B cell (primary cell): ENCODE measurements around the gene ADARB2. TPM values are rescaled to one million over a fixed set of nuclear protein-coding genes. Genes with fewer than 3 reads are reported as not detected.

Experiments
- ATAC-seq: fragments of 200-7000 bp; cut with Tn5 transposase; one replicate; pipeline ENCODE4 v1.10.0; 2021; ENCODE audit warnings: low read depth, mild to moderate bottlenecking, moderate number of reproducible peaks, moderate library complexity
- CTCF ChIA-PET: fragments of 350-600 bp; sonication (Branson Sonifier 250); formaldehyde crosslinking; loops from one replicate; lab custom pipeline; 2021; ENCODE audit warnings: antibody characterized with exemption, inconsistent platforms; lab: Charles Lee
- POLR2A ChIA-PET: fragments of 350-600 bp; sonication (Branson Sonifier 250); formaldehyde crosslinking; loops from one replicate; lab custom pipeline; 2021; ENCODE audit warnings: antibody characterized with exemption; lab: Charles Lee
- DNase-seq: peaks from one replicate; pipeline ENCODE4 v3.0.0; 2013
- H2AFZ ChIP-seq: 2 replicates; pipeline ENCODE4 v1.6.1; 2012; ENCODE audit warnings: mild to moderate bottlenecking, low read depth, low read length; ENCODE audit not compliant: insufficient read depth, poor library complexity, severe bottlenecking
- H3K27ac ChIP-seq, 2 donors: 1 replicate in 1 of 2; 2 replicates in 1 of 2; pipeline ENCODE4 v1.5.1; 2012 to 2013; ENCODE audit warnings: low read length in 2 of 2, mild to moderate bottlenecking in 2 of 2, moderate library complexity in 1 of 2
- H3K27me3 ChIP-seq, 4 experiments: fragments of 200-600 bp in 1 of 4; sonication (generic) in 1 of 4; replicated peaks in 1 of 4; 1 replicate in 2 of 4; 2 replicates in 2 of 4; pipeline versions ENCODE4 v1.6.1 to v1.7.0; 2013 to 2016; ENCODE audit warnings: low read length in 3 of 4, mild to moderate bottlenecking in 2 of 4, mixed read lengths in 1 of 4, moderate library complexity in 1 of 4; ENCODE audit not compliant: insufficient read depth in 4 of 4, control insufficient read depth in 3 of 4; ENCODE audit errors: control extremely low read depth in 1 of 4
- H3K36me3 ChIP-seq, 2 experiments: replicated peaks in 1 of 2; 1 replicate in 1 of 2; 2 replicates in 1 of 2; pipeline versions ENCODE4 v1.6.1 to v1.7.1; 2013; ENCODE audit warnings: low read length in 1 of 2; ENCODE audit not compliant: insufficient read depth in 2 of 2, control insufficient read depth in 1 of 2; ENCODE audit errors: control extremely low read depth in 1 of 2, extremely low read depth in 1 of 2
- H3K4me1 ChIP-seq, 2 donors: fragments of 200-600 bp in 1 of 2; sonication (generic) in 1 of 2; 1 replicate in 1 of 2; 2 replicates in 1 of 2; pipeline versions ENCODE4 v1.5.1 to v1.6.1; 2013 to 2017; ENCODE audit warnings: low read length in 2 of 2; ENCODE audit not compliant: control insufficient read depth in 2 of 2, insufficient read depth in 2 of 2
- H3K4me2 ChIP-seq: replicated peaks from 2 replicates; pipeline ENCODE3; 2012; ENCODE audit warnings: mild to moderate bottlenecking, low read depth, low read length; ENCODE audit not compliant: poor library complexity, severe bottlenecking
- H3K4me3 ChIP-seq, 5 experiments: fragments of 200-600 bp in 1 of 5; sonication (generic) in 1 of 5; 1 replicate in 3 of 5; 2 replicates in 2 of 5; pipeline versions ENCODE4 v1.5.1 to v1.7.0; 2011 to 2016; ENCODE audit warnings: low read length in 4 of 5, mild to moderate bottlenecking in 4 of 5, low read depth in 2 of 5, control low read depth in 1 of 5, moderate library complexity in 1 of 5; ENCODE audit not compliant: insufficient read depth in 1 of 5; ENCODE audit errors: control extremely low read depth in 1 of 5, extremely low read depth in 1 of 5
- H3K79me2 ChIP-seq: fragments of 200-600 bp; sonication (generic); one replicate; pipeline ENCODE4 v1.6.0; 2016; ENCODE audit warnings: low read length; ENCODE audit not compliant: control insufficient read depth, insufficient read depth
- H3K9ac ChIP-seq: fragments of 200-600 bp; sonication (generic); 2 replicates; pipeline ENCODE4 v1.6.1; 2017; ENCODE audit warnings: mild to moderate bottlenecking, low read length, moderate library complexity
- H3K9me3 ChIP-seq, 3 donors: one replicate each; pipeline versions ENCODE4 v1.6.1 to v1.7.1; 2013; ENCODE audit warnings: low read length in 2 of 3; ENCODE audit not compliant: control insufficient read depth in 2 of 3, insufficient read depth in 1 of 3; ENCODE audit errors: control extremely low read depth in 1 of 3
- H4K20me1 ChIP-seq: 2 replicates; pipeline ENCODE4 v1.6.0; 2012; ENCODE audit warnings: mild to moderate bottlenecking, low read length; ENCODE audit not compliant: insufficient read depth, control insufficient read depth, poor library complexity, severe bottlenecking
- H3K27ac Mint-ChIP-seq: one replicate; pipeline ENCODE4 v1.8.0; 2021; ENCODE audit warnings: mixed read lengths
- H3K27me3 Mint-ChIP-seq: one replicate; pipeline ENCODE4 v1.8.0; 2021; ENCODE audit warnings: mixed read lengths
- H3K4me1 Mint-ChIP-seq: one replicate; pipeline ENCODE4 v1.8.0; 2021; ENCODE audit warnings: mixed read lengths
- H3K4me3 Mint-ChIP-seq: one replicate; pipeline ENCODE4 v1.8.0; 2021; ENCODE audit warnings: mixed read lengths
- H3K9me3 Mint-ChIP-seq: one replicate; pipeline ENCODE4 v1.8.0; 2022; ENCODE audit warnings: mixed read lengths; ENCODE audit not compliant: insufficient read depth
- EZH2 ChIP-seq: IDR thresholded peaks from 2 replicates; pipeline ENCODE4 v1.6.1; 2012; ENCODE audit warnings: borderline replicate concordance, low read depth, mild to moderate bottlenecking, moderate library complexity, low read length; ENCODE audit not compliant: insufficient read depth, poor library complexity, severe bottlenecking
- WGBS: methylation state at CpG from one replicate; pipeline ENCODE4 v1.1.5; 2013; ENCODE audit warnings: missing lambda C conversion rate; ENCODE audit not compliant: insufficient coverage; 5-methylcytosine and 5-hydroxymethylcytosine counted together
- intact Hi-C: fragments of 100-400 bp; cut with micrococcal nuclease; formaldehyde crosslinking; loops from one replicate; pipeline ENCODE4 v1.10.0; 2022
- polyA plus RNA-seq: library from polyadenylated mRNA; depleted of rRNA; stranded (reverse); fragments of >200 nt; gene quantifications from 2 replicates; pipeline ENCODE4 v1.2.3, GENCODE V29; 2012
- total RNA-seq, 2 donors: library from RNA; stranded (reverse); fragments of 120-200 nt in 1 of 2; gene quantifications; 1 replicate in 1 of 2; 2 replicates in 1 of 2; pipeline versions ENCODE4 v1.2.3 to v1.2.4, GENCODE V29; 2013 to 2022
- TF ChIP-seq, protein P1 (sequence below): fragments of 200-600 bp; IDR thresholded peaks from one replicate; pipeline ENCODE4 v1.8.0; 2022; ENCODE audit warnings: antibody characterized with exemption, mild to moderate bottlenecking

Gene ADARB2
- total and polyA plus RNA-seq, 2 donors (not counting 1 experiment from before 2014, with no cell fraction given) = 0.13 to 0.96 TPM

DNA sequence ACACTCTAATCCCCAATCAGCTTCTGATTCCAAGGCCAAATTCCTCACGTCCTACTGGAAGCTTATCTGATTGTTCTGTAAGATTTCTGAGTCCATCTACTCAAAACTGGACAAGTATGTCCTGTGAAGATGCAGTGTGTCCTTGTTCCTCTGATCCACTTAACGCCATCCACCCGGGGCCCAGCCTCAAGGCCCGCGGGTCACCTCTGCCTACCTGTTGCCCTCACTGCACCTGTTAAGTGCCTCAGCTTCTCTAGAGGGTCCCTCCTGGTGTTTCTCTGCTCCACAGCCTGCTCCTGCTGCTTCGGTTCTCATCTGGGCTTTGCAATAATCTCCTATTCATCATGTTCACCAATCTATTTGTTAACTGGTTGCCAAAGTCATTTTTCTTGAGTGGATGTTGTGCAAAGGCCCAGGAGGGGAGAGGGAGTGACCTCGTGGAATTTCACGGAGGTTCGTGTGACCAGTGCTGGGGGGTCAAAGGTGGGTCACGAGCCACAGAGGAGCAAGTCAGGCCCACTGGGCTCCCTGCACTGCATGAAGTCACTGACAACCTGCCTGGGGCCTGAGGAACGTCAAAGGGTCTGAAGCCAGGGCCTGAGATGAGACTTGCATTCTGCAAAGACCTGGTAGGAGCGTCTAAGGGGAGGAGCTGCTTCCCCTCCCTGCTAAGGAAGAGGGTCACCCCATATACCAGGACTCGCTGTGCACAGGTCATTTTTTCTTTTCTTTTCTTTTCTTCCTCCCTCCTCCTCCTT is 343.0 kb downstream of the ADARB2 start:
- WGBS = 90% methylated on average over 11 of the region's 13 CpGs
- intact Hi-C loops = no loop called here
- no peaks in the 10 kb centered on the region for H3K36me3 ChIP-seq
- H3K79me2 ChIP-seq = no peaks in the 10 kb centered on the region
- DNase-seq = no peak
- H4K20me1 ChIP-seq = no peaks in the 10 kb centered on the region
- Mint-ChIP-seq H3K9me3 (no peaks in the 10 kb centered on the region), H3K4me1 (no peaks in the 10 kb centered on the region), H3K27me3 (peaks cover 7% of the 10 kb centered on the region), H3K27ac (no peak overlapping the region), H3K4me3 (no peak overlapping the region)
- ATAC-seq = no peak
- TF ChIP-seq, protein P1, sequence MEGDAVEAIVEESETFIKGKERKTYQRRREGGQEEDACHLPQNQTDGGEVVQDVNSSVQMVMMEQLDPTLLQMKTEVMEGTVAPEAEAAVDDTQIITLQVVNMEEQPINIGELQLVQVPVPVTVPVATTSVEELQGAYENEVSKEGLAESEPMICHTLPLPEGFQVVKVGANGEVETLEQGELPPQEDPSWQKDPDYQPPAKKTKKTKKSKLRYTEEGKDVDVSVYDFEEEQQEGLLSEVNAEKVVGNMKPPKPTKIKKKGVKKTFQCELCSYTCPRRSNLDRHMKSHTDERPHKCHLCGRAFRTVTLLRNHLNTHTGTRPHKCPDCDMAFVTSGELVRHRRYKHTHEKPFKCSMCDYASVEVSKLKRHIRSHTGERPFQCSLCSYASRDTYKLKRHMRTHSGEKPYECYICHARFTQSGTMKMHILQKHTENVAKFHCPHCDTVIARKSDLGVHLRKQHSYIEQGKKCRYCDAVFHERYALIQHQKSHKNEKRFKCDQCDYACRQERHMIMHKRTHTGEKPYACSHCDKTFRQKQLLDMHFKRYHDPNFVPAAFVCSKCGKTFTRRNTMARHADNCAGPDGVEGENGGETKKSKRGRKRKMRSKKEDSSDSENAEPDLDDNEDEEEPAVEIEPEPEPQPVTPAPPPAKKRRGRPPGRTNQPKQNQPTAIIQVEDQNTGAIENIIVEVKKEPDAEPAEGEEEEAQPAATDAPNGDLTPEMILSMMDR = no peak
- TF ChIP-seq EZH2 = no peak
- ChIA-PET POLR2A (no interaction called here), CTCF (no interaction called here)
- H3K9me3 ChIP-seq = no peaks in the 10 kb centered on the region
- no peak overlapping the region for H3K9ac ChIP-seq
- no peak overlapping the region for H2AFZ ChIP-seq
- H3K4me2 ChIP-seq = no peak overlapping the region
- no peak overlapping the region for H3K27ac ChIP-seq
- H3K27me3 ChIP-seq = no peaks in the 10 kb centered on the region
- no peaks in the 10 kb centered on the region for H3K4me1 ChIP-seq
- no peak overlapping the region for H3K4me3 ChIP-seq

DNA sequence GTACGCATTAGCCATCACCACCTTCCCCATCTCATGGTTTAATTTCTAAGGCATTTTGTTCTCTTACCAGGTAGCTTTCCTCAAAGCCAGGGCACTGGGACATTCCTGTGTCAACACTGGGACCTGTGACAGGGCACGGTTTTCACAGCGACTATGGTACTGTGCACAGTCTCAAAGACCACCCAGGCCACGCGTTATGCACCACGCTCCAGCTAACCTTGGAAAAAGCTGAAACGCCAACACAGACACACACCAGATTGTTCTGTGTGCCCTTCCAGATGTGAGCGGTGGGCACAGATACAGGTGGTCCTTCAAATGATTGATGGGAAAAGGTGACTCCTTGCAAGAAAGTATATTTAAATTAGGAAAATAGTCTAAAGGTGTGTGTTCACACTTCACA is 343.8 kb downstream of the ADARB2 start:
- intact Hi-C loops = no loop called here
- Histone ChIP-seq H2AFZ (no peak overlapping the region), H3K4me1 (no peaks in the 10 kb centered on the region), H3K4me3 (no peak overlapping the region), H3K4me2 (no peak overlapping the region), H3K9me3 (no peaks in the 10 kb centered on the region), H3K79me2 (no peaks in the 10 kb centered on the region), H3K9ac (no peak overlapping the region), H3K27ac (no peak overlapping the region), H3K36me3 (no peaks in the 10 kb centered on the region), H3K27me3 (no peaks in the 10 kb centered on the region), H4K20me1 (no peaks in the 10 kb centered on the region)
- DNase-seq = no peak
- no peaks in the 10 kb centered on the region for H3K4me1 Mint-ChIP-seq
- ChIA-PET POLR2A (no interaction called here), CTCF (interaction anchor here (0.7 kb wide), 2 partner anchors 353 to 725 kb away, joined by 3 read pairs; no protein-coding TSS in a partner anchor)
- peaks cover under 1% of the 10 kb centered on the region for H3K27me3 Mint-ChIP-seq
- ATAC-seq = no peak
- no peak overlapping the region for H3K4me3 Mint-ChIP-seq
- no peak overlapping the region for H3K27ac Mint-ChIP-seq
- no peaks in the 10 kb centered on the region for H3K9me3 Mint-ChIP-seq
- WGBS = 100% methylated on average over 4 of the region's 8 CpGs
- TF ChIP-seq, protein P1 = no peak
- TF ChIP-seq EZH2 = no peak
